Tibial nerve (tissue), 3 donors: ENCODE measurements around the gene KRTAP5-11.

ENCODE experiments used
- CTCF ChIP-seq, 5 experiments: fragments of 200-600 bp in 3 of 5; fragments of 450-650 bp in 2 of 5; sonication (generic) in 3 of 5; IDR thresholded peaks; one replicate each; pipeline ENCODE4 v1.5.1; 2016 to 2019; ENCODE audit warnings: antibody characterized with exemption in 5 of 5, mild to moderate bottlenecking in 3 of 5, moderate library complexity in 2 of 5
- POLR2A ChIP-seq, 2 donors: fragments of 450-650 bp; IDR thresholded peaks; one replicate each; pipeline ENCODE4 v1.6.1; 2017; ENCODE audit warnings: antibody characterized with exemption in 2 of 2, mild to moderate bottlenecking in 2 of 2, moderate library complexity in 2 of 2

- TF ChIP-seq CTCF (IDR thresholded peaks at IDR 0.05) (no peak), POLR2A (IDR thresholded peaks at IDR 0.05) (no peak)
Measured at GRCh38 chr11:71548120-71548519, 34.6 kb downstream of the KRTAP5-11 start, which contains the start of gene KRTAP5-9.
